ENCODE data around the gene TRIO.
"Not testable (repeated sequence)": the region's sequence is repeated elsewhere in the genome, so short reads cannot be mapped to it uniquely, and the experiment has no call there.

TRIO gene

GRCh38 chr5:14189680-14190079 is 46.5 kb downstream of the TRIO start:
- DNase-seq: no peak

- DNase-seq: no peak
These were observed 47.3 kb downstream of the TRIO start for GRCh38 chr5:14190194-14191164.

GRCh38 chr5:14191325-14191724 is 48.2 kb downstream of the TRIO start:
- DNase-seq: no peak

GRCh38 chr5:14193496-14193895 is 50.4 kb downstream of the TRIO start:
- no peak for DNase-seq

GRCh38 chr5:14195588-14195987 is 52.4 kb downstream of the TRIO start:
- no peak for DNase-seq

GRCh38 chr5:14197056-14197455 is 53.9 kb downstream of the TRIO start:
- no peak for DNase-seq

GRCh38 chr5:14199902-14200301 is 56.8 kb downstream of the TRIO start:
- DNase-seq: no peak

GRCh38 chr5:14200312-14200990 is 57.3 kb downstream of the TRIO start:
- DNase-seq: no peak

- no peak for DNase-seq
These were observed 58.3 kb downstream of the TRIO start for GRCh38 chr5:14201325-14202045.

GRCh38 chr5:14202462-14202861 is 59.3 kb downstream of the TRIO start:
- DNase-seq: no peak

GRCh38 chr5:14204011-14204670 is 61.0 kb downstream of the TRIO start:
- no peak for DNase-seq

- DNase-seq: no peak
These were observed 61.7 kb downstream of the TRIO start for GRCh38 chr5:14204785-14205321.

- no peak for DNase-seq
These were observed 63.0 kb downstream of the TRIO start for GRCh38 chr5:14206028-14206725.

- not testable (repeated sequence) for DNase-seq
These were observed 64.3 kb downstream of the TRIO start for GRCh38 chr5:14207428-14207827.

- DNase-seq: peak; percentile 33
These were observed 65.2 kb downstream of the TRIO start for GRCh38 chr5:14208071-14209021.

- no peak for DNase-seq
These were observed 66.2 kb downstream of the TRIO start for GRCh38 chr5:14209222-14209822.

- no peak for DNase-seq
These were observed 66.7 kb downstream of the TRIO start for GRCh38 chr5:14209836-14210235.

GRCh38 chr5:14210729-14211128 is 67.6 kb downstream of the TRIO start:
- DNase-seq: no peak

- no peak for DNase-seq
These were observed 69.0 kb downstream of the TRIO start for GRCh38 chr5:14211818-14212803.
